Activated T-helper 2 cell treated with anti-CD3 and anti-CD28 coated beads, Interferon-gamma antibody, Interleukin-2, Interleukin-4, amounts not matched to agents 10 μg/mL and 5 μg/mL and 100 μg/mL, durations not matched to agents 14 hours and 24 hours and 36 hours (primary cell): ENCODE data around the gene NDST1. TPM values are rescaled to one million over a fixed set of nuclear protein-coding genes. Genes with fewer than 3 reads are reported as not detected.

Experiments
- DNase-seq: peaks from one replicate; pipeline ENCODE4 v3.0.0; 2021; ENCODE audit warnings: low spot score
- H3K27ac Mint-ChIP-seq: one replicate; pipeline ENCODE4 v1.8.0; 2021; ENCODE audit warnings: mixed read lengths
- H3K27me3 Mint-ChIP-seq: one replicate; pipeline ENCODE4 v1.8.0; 2021; ENCODE audit warnings: low read depth, mixed read lengths
- H3K36me3 Mint-ChIP-seq: one replicate; pipeline ENCODE4 v1.8.0; 2021; ENCODE audit warnings: low read depth, mixed read lengths
- H3K4me1 Mint-ChIP-seq: one replicate; pipeline ENCODE4 v1.8.0; 2021; ENCODE audit warnings: low read depth, mixed read lengths
- H3K4me3 Mint-ChIP-seq: one replicate; pipeline ENCODE4 v1.8.0; 2021; ENCODE audit warnings: low read depth, mild to moderate bottlenecking, moderate library complexity, mixed read lengths
- H3K9me3 Mint-ChIP-seq: one replicate; pipeline ENCODE4 v1.8.0; 2021; ENCODE audit warnings: mixed read lengths
- intact Hi-C: fragments of 100-400 bp; cut with micrococcal nuclease; formaldehyde crosslinking; loops from one replicate; pipeline ENCODE4 v1.15.1; 2023
- total RNA-seq: library from RNA; stranded (reverse); gene quantifications from 2 replicates; pipeline ENCODE4 v1.2.3, GENCODE V29; 2022

NDST1 gene
- total RNA-seq, 1 donor from 2014 or later: 3.0 TPM

DNA sequence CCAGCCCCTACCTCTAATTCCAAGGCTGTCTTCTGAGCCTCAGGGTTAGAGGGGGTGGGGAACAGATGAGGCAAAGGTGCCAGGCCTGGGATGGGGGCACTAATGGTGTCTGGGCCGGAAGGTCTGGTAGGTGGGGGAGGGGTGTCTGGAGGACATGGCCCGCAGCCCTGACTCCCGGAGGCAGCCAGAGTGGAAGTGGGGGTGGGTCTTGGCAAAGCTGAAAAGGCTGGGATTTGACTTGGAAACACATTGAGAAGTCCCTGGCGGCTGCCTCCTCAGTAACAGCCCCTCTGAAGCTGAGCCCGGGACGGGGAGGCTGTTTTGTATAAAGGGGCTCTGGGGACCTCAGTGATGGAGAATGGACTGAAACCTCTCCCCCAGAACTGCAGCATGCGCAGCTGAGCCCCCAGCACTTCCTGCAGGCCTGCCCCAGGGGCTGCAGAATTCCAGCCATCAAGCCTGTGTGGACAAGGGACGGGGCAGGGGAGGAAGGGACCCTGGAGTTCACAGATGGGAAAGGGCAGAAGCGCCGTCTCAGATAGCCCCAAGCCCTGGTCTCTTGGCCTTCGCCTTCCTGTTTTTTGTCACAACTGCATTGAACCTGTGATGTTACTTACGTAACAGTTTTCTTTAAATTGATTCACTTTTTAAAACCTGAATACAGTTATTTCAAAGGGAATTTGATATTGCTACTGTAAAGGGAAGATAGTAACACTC, 83.2 kb downstream of the NDST1 start:
- no peaks in the 10 kb centered on the region for H3K36me3 Mint-ChIP-seq
- H3K4me3 Mint-ChIP-seq: no peak overlapping the region
- H3K27ac Mint-ChIP-seq: no peak overlapping the region
- intact Hi-C loops: no loop called here
- DNase-seq: no peak
- H3K27me3 Mint-ChIP-seq: no peaks in the 10 kb centered on the region
- H3K9me3 Mint-ChIP-seq: no peaks in the 10 kb centered on the region
- H3K4me1 Mint-ChIP-seq: no peaks in the 10 kb centered on the region

DNA sequence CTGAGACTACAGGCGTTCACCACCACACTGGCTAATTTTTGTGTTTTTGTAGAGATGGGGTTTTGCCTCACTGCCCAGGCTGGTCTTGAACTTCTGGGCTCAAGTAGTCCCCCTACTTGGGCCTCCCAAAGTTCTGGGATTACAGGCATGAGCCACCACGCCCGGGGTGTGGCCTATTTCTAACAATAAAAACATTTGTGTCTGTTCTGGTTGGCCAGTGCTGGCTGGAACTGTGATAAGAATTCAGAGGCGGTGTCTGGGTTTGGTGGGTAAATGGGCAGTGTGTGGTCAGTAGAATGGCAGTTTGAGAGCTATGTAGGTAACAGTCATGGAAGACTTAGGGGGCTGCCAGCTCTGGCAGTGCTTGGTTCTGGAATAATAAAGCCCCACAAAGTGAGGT, 85.7 kb downstream of the NDST1 start:
- Mint-ChIP-seq H3K27me3 (no peaks in the 10 kb centered on the region), H3K4me1 (no peaks in the 10 kb centered on the region), H3K4me3 (no peak overlapping the region), H3K36me3 (no peaks in the 10 kb centered on the region), H3K27ac (no peak overlapping the region), H3K9me3 (no peaks in the 10 kb centered on the region)
- intact Hi-C loops: no loop called here
- DNase-seq: no peak

DNA sequence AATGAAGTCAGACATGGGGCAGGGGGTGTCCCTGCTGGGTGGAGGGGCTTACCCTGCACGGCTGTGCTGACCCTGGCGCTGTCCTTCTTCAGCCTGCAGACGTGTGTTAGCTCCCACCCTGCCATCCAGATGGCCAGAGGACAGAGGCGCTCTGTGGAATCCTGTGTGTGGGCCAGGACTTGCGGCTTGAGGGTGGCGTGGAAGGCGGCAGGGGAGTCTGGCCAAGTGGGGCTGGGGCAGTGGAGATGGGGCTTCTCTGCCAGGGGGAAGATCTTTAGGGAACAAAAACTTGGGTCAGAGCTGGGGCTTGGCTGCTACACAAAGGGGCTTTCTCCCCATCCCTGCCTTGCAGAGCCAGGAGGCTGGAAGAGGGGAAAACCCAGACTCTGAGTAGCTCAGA, 86.1 kb downstream of the NDST1 start:
- no peaks in the 10 kb centered on the region for H3K9me3 Mint-ChIP-seq
- H3K36me3 Mint-ChIP-seq: no peaks in the 10 kb centered on the region
- H3K27ac Mint-ChIP-seq: no peak overlapping the region
- H3K4me3 Mint-ChIP-seq: no peak overlapping the region
- intact Hi-C loops: no loop called here
- no peaks in the 10 kb centered on the region for H3K4me1 Mint-ChIP-seq
- DNase-seq: no peak
- H3K27me3 Mint-ChIP-seq: no peaks in the 10 kb centered on the region

DNA sequence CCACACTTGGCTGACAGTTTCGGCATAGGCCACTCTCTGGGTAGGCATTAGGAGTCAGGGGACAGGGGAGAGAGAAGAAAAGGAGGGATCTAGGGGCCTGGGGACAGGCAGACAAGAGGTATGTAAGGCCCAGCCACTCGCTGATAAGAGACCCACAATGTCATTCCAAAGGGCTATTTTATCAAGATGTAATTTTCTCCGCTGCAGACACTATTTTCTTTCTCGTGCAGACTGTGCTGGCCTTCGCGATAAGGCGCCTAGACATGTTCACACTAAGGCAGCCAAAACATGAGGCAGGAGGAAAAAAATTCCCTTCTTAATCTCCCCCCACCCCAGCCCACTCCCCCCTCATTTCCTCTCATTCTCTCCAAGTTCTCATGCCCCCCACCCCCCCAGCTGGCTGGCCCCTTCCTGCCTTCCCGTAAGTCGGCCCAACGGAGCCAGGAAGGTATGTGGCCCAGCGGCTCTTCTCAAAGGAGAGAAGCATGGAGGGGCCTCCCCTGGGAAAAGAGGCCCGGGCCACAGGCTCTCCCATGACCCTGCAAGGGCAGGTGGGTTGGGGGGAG, 87.6 kb downstream of the NDST1 start:
- DNase-seq: no peak
- Mint-ChIP-seq H3K36me3 (no peaks in the 10 kb centered on the region), H3K27ac (no peak overlapping the region), H3K4me3 (no peak overlapping the region), H3K9me3 (no peaks in the 10 kb centered on the region), H3K4me1 (no peaks in the 10 kb centered on the region), H3K27me3 (no peaks in the 10 kb centered on the region)
- intact Hi-C loops: no loop called here

DNA sequence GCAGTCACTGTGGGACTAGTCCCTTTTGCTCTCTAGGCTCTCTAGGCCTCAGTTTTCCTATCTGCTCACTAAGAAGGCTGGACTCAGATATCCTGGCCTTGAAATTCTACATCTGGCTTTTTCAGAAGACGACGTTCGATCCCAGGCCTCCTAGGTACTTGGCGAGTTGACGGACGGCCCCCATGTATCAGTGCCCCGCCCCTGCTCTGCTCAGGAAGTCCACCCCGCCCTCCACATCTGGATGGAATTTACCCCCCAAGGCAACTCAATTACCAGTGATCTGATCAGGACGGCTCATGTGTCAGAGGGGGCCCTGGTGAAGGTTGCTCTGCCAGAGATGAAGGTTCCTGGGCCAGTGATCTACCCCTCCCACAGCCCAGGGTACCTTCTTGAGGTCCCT, 88.4 kb downstream of the NDST1 start:
- Mint-ChIP-seq H3K36me3 (no peaks in the 10 kb centered on the region), H3K27me3 (no peaks in the 10 kb centered on the region), H3K4me3 (no peak overlapping the region), H3K27ac (no peak overlapping the region), H3K4me1 (no peaks in the 10 kb centered on the region), H3K9me3 (no peaks in the 10 kb centered on the region)
- no peak for DNase-seq
- intact Hi-C loops: no loop called here

DNA sequence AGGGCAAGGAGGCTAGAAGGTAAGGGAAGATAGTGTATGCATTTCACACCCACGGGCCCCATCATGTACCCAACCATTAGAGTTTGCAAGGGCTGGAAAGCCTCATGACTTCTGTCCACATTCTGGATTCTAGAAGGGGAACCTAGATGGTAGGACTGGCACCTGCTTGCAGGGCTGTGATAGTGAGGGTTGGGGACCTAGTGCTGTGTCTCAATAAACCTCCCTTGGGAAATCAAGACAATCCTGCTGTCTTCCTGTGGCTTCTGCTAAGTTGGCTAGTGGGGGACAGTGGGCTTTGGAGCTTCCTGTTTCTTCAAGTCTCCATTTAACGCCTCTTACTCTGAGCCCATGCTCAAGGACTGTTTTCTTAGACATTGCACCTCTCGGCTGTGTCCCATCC, 88.9 kb downstream of the NDST1 start:
- Mint-ChIP-seq H3K27ac (no peak overlapping the region), H3K27me3 (no peaks in the 10 kb centered on the region), H3K36me3 (no peaks in the 10 kb centered on the region), H3K4me1 (no peaks in the 10 kb centered on the region), H3K4me3 (no peak overlapping the region), H3K9me3 (no peaks in the 10 kb centered on the region)
- intact Hi-C loops: no loop called here
- DNase-seq: no peak

DNA sequence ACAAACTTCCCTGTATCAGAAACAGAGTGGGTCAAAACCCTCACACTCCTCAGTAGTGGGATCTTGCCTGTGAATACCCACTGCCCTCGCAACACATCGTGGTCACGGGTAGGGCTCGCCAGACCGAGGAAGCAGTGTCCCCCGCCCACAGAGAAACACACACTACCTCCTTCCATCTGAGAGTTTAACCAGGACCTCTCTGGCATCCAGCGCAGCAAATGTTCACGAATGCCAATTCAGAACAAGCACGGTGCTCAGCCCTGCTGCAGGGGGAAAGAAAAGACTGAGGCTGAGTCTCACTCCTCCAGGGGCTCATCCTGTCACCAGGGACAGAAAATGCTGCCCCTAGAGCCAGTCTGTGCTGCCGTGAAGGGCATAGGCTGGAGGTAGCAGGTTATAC, 90.1 kb downstream of the NDST1 start:
- Mint-ChIP-seq H3K4me1 (no peaks in the 10 kb centered on the region), H3K27me3 (no peaks in the 10 kb centered on the region), H3K9me3 (no peaks in the 10 kb centered on the region), H3K4me3 (no peak overlapping the region), H3K27ac (no peak overlapping the region), H3K36me3 (no peaks in the 10 kb centered on the region)
- DNase-seq: no peak
- intact Hi-C loops: no loop called here

DNA sequence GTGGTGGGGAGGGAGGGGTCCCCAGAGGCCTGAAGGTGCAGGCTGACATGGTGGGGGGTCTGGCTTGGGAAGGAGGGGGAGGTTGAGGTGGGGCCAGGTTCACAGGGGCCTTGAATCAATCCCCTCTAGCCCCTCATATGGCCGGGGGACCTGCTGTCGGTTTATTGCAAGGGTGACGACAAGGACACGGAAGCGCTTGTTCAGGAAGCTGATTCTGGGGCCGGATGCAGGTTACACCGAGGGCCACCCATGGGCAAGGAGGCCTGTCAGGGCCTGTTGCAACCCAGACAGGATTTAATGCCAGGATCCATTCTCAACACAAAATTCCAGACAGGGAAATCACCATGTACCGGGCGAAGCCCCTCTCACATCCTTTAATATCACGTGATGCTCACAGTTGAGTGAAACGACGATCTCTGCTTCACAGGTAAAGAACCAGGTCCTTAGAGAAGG, 90.9 kb downstream of the NDST1 start:
- Mint-ChIP-seq H3K27ac (no peak overlapping the region), H3K4me1 (no peaks in the 10 kb centered on the region), H3K9me3 (no peaks in the 10 kb centered on the region), H3K27me3 (no peaks in the 10 kb centered on the region), H3K4me3 (no peak overlapping the region), H3K36me3 (no peaks in the 10 kb centered on the region)
- no peak for DNase-seq
- intact Hi-C loops: no loop called here

DNA sequence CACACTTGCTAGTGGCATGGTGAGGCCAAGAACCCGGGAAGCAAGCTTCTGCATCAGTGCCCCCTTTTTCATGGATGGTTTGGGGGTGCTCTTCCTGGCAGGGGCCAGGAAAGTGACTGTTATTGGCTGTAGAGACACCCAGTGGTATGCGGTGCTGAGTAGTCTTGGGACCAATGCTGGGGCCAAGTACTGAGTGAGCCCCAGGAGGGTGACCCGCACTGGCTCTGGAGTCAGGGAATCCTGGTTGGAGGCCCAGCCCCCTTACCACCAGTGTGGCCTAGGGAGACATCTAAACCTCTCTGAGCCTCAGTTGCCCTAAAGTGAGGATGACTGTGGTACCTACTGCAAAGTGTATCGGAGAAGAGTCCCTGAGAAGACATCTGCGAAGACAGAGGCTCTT, 91.3 kb downstream of the NDST1 start:
- Mint-ChIP-seq H3K4me1 (no peaks in the 10 kb centered on the region), H3K27me3 (no peaks in the 10 kb centered on the region), H3K27ac (no peak overlapping the region), H3K4me3 (no peak overlapping the region), H3K36me3 (no peaks in the 10 kb centered on the region), H3K9me3 (no peaks in the 10 kb centered on the region)
- DNase-seq: no peak
- intact Hi-C loops: no loop called here

DNA sequence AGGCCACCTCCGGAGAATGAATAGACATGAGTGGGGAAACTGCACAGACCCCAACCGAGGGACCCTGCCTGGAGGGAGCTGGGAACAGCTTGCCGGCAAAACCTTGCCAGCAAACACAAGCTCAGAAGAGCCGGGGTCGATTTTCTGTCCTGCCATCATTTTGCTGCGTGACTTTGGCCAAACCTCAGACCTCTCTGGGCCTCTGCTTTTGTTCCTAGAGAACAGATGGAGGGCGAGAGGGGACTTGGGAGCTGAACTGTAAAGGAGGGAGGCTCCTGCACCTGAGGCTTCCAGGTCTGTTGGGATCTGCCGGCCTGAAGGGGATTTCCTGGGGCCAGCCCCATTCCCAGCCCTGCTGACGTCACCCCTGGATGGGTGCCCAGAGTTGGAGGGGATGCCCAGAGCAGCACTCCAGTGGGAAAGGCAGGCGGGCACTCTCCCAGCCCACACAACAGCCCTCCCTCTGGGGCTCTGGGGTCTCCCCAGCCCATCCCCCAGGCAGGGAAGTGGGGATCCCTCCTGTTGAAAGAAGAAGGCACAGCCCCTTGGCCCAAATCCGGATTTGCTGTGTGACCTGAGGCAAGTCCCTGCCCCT, 92.1 kb downstream of the NDST1 start:
- no peaks in the 10 kb centered on the region for H3K27me3 Mint-ChIP-seq

DNA sequence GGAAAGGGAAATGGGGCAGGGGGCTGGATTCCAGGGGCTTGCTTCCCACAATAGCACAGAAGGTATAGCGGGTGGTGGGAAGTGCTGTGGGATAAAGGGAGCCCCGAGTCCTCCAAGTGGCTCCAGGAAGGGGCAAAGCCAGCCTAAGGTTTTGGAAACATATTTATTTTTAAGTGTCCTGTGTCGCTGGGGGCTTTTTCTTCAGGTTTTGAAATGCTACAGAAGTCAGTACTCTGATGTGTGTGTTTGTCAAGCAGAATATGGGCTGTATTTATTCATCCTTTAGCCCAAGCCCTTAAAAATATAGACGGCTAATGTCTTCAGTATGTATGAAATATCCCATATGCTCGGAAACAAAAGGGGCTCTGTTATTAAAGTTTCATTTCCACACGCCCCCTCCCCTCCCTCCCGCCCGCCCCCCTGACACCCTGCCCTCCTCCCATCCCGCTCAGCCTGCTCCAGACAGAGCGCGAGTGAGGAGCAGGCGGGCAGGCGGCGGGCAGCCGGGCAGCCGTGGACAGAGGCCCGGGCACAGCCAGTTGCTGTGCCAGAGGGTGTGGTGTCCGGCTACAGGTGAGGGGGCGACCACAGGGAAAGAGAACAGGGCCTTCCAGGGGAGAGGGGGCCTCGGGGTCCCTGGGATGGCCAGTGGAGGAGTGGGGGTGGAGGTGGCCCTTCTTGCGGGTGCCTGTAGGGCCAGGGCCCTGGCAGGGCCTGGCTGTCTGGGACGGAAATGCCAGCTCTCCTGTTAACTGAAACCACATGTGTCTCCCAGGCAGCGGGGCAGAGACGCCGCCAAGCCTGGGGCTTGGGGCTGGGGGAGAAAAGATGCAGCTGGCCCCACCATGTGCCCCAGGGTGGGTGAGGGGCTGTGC, 92.9 kb downstream of the NDST1 start:
- H3K27ac Mint-ChIP-seq: no peak overlapping the region
- no peak overlapping the region for H3K4me3 Mint-ChIP-seq
- H3K4me1 Mint-ChIP-seq: no peaks in the 10 kb centered on the region
- no peaks in the 10 kb centered on the region for H3K36me3 Mint-ChIP-seq
- no peaks in the 10 kb centered on the region for H3K27me3 Mint-ChIP-seq
- intact Hi-C loops: no loop called here
- DNase-seq: no peak
- no peaks in the 10 kb centered on the region for H3K9me3 Mint-ChIP-seq

More for the DNA sequence above, 92.1 kb downstream of the NDST1 start:
- no peaks in the 10 kb centered on the region for H3K9me3 Mint-ChIP-seq
- DNase-seq: no peak
- H3K36me3 Mint-ChIP-seq: no peaks in the 10 kb centered on the region
- intact Hi-C loops: no loop called here
- H3K27ac Mint-ChIP-seq: no peak overlapping the region
- no peak overlapping the region for H3K4me3 Mint-ChIP-seq
- H3K4me1 Mint-ChIP-seq: no peaks in the 10 kb centered on the region

DNA sequence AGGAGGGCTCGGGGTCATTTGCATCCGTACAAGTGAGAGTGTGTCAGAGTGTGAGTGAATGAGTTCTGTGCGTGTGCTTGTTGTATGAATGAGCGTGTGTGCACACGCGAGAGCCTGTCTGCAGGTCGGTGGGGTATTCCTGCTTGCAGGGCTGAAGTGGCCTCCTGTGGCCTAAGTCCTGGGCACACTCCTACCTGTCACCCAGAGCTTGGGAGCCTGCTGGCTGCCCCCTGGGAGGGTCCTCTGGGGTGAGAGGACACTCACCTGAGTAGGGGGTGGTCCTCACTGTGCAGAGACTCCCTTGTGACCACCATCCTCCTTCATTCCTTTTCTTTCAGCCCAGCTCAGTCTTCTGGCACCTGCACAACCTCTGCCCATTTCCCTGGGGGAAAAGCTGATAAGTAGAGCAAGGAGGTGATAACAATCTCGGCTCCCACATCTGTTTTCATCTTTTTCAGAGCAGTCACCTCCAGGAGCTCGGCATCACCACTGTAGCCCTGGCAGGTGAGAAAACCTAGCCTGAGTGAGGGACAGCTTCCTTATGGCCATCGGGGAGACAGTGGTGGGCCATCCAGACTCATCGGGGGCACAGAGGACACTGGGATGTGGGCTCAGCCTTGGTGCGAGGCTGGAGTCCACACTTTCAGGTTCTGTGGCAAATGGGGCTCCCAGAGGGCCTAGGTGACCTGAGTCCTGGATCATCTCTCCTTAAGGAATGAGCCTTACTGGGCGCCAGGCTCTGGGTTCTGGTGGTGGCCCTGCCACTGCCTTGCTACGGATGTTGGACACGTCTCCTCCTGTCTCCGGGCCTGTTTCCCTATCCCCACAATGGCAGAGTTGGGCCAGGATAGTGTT, 93.8 kb downstream of the NDST1 start:
- Mint-ChIP-seq H3K27ac (no peak overlapping the region), H3K36me3 (no peaks in the 10 kb centered on the region), H3K27me3 (no peaks in the 10 kb centered on the region), H3K4me1 (no peaks in the 10 kb centered on the region), H3K4me3 (no peak overlapping the region), H3K9me3 (no peaks in the 10 kb centered on the region)
- intact Hi-C loops: no loop called here
- DNase-seq: no peak
